Panc1 (cell line): ENCODE data around the gene WDR70. TPM values are rescaled to one million over a fixed set of nuclear protein-coding genes. Genes with fewer than 3 reads are reported as not detected.

ENCODE experiments used
- ATAC-seq: fragments of 200-7000 bp; cut with Tn5 transposase; 2 replicates; pipeline ENCODE4 v1.9.1; 2020; ENCODE audit warnings: mild to moderate bottlenecking, moderate library complexity
- BruUV-seq: library from RNA; stranded (reverse); fragments of 400-500 nt; replicated peaks from 2 replicates; lab custom pipeline; 2021; lab: Mats Ljungman, UMichigan
- CTCF ChIA-PET: fragments of 300-600 bp; sonication (Branson Sonifier 250); formaldehyde crosslinking; loops from one replicate; lab custom pipeline; 2022; ENCODE audit warnings: antibody characterized with exemption; lab: Charles Lee
- POLR2A ChIA-PET: fragments of 300-600 bp; sonication (Branson Sonifier 250); formaldehyde crosslinking; loops from one replicate; lab custom pipeline; 2022; ENCODE audit warnings: antibody characterized with exemption; lab: Charles Lee
- DNase-seq: peaks from one replicate; pipeline ENCODE4 v3.0.0-alpha.2; 2010; ENCODE audit warnings: low read depth, low spot score
- H3K27ac ChIP-seq: 2 replicates; pipeline ENCODE4 v1.5.1; 2011; ENCODE audit warnings: mild to moderate bottlenecking, low read length, inconsistent platforms
- H3K27me3 ChIP-seq: fragments of 200-500 bp; sonication (Bioruptor generic); 2 replicates; pipeline ENCODE4 v1.6.0; 2014; ENCODE audit warnings: low read length, inconsistent platforms; ENCODE audit not compliant: control insufficient read depth, insufficient read depth
- H3K36me3 ChIP-seq: fragments of 200-500 bp; sonication (Bioruptor generic); 2 replicates; pipeline ENCODE4 v1.5.1; 2014; ENCODE audit warnings: inconsistent platforms, mild to moderate bottlenecking, low read length, moderate library complexity; ENCODE audit not compliant: control insufficient read depth, insufficient read depth
- H3K4me1 ChIP-seq: 2 replicates; pipeline ENCODE4 v1.5.1; 2011; ENCODE audit warnings: inconsistent platforms, mild to moderate bottlenecking, low read length, moderate library complexity; ENCODE audit not compliant: control insufficient read depth, insufficient read depth
- H3K4me3 ChIP-seq, 2 experiments: 2 replicates each; pipeline ENCODE4 v1.5.1; 2011 to 2012; ENCODE audit warnings: low read depth in 2 of 2, low read length in 2 of 2, mild to moderate bottlenecking in 2 of 2, inconsistent platforms in 1 of 2, moderate library complexity in 1 of 2
- H3K9me3 ChIP-seq: fragments of 200-500 bp; sonication (Bioruptor generic); 2 replicates; pipeline ENCODE4 v1.5.1; 2014; ENCODE audit warnings: low read depth, mild to moderate bottlenecking, inconsistent platforms, low read length, moderate library complexity; ENCODE audit not compliant: control insufficient read depth, insufficient read depth
- CTCF ChIP-seq: fragments of 450-650 bp; IDR thresholded peaks from 2 replicates; pipeline ENCODE4 v1.5.1; 2017; ENCODE audit warnings: mild to moderate bottlenecking
- POLR2AphosphoS5 ChIP-seq: IDR thresholded peaks from 2 replicates; pipeline ENCODE4 v1.6.1; 2012; ENCODE audit warnings: mild to moderate bottlenecking, low read depth, low read length, moderate library complexity
- REST ChIP-seq, 2 experiments: IDR thresholded peaks; 2 replicates each; pipeline ENCODE4 v1.6.1; 2011 to 2012; ENCODE audit warnings: low read depth in 2 of 2, control low read depth in 1 of 2, low read length in 1 of 2, mild to moderate bottlenecking in 1 of 2, moderate library complexity in 1 of 2; ENCODE audit not compliant: insufficient read depth in 1 of 2
- SIN3A ChIP-seq: IDR thresholded peaks from 2 replicates; pipeline ENCODE4 v1.6.1; 2012; ENCODE audit warnings: low read depth, mild to moderate bottlenecking, low read length, moderate library complexity, borderline replicate concordance; ENCODE audit not compliant: insufficient read depth
- TCF7L2 ChIP-seq: IDR thresholded peaks from 2 replicates; pipeline ENCODE4 v1.6.1; 2011; ENCODE audit warnings: mild to moderate bottlenecking, low read depth, low read length, inconsistent platforms
- in situ Hi-C: cut with HindIII; loops from 2 replicates; pipeline ENCODE4 v1.10.0; 2016; ENCODE audit warnings: low sequenced_read_pairs, low pct_unique_long_range_greater_than_20kb
- intact Hi-C: fragments of 100-400 bp; cut with micrococcal nuclease; formaldehyde crosslinking; loops from one replicate; pipeline ENCODE4 v1.10.0; 2022; ENCODE audit not compliant: unreplicated experiment
- total RNA-seq: library from RNA; stranded (reverse); gene quantifications from one replicate; pipeline ENCODE4 v1.2.1, GENCODE V29; 2021; ENCODE audit not compliant: unreplicated experiment

Gene WDR70
- total RNA-seq, 1 experiment from 2014 or later, result 29.5 TPM

GRCh38 chr5:37770786-37771185 is 391.7 kb downstream of the WDR70 start:
- H3K4me3 ChIP-seq, result no peak overlapping the region
- no peaks in the 10 kb centered on the region for H3K27me3 ChIP-seq
- no peaks in the 10 kb centered on the region for H3K4me1 ChIP-seq
- no peaks in the 10 kb centered on the region for H3K36me3 ChIP-seq
- no peaks in the 10 kb centered on the region for H3K9me3 ChIP-seq
- no TSS peak for BruUV-seq
- ATAC-seq (no peak), DNase-seq (no peak)
- no peak overlapping the region for H3K27ac ChIP-seq
- TF ChIP-seq CTCF (no peak), TCF7L2 (no peak), POLR2AphosphoS5 (no peak), SIN3A (no peak), REST (IDR thresholded peaks at IDR 0.05; ENCODE audit: insufficient read depth in 1 of 2, low read depth in 2 of 2, low read length in 1 of 2) (no peak)
- in situ Hi-C loops (no loop called here), intact Hi-C loops (loop anchor here (10.0 kb wide), 1 partner anchor 414 kb away; no protein-coding TSS in a partner anchor)
- ChIA-PET POLR2A (no interaction called here), CTCF (no interaction called here)

- ATAC-seq, result 0 out of 2 replicates have a peak, but pooled peaks have one; percentile 48
- in situ Hi-C loops, result no loop called here
Measured at GRCh38 chr5:37771203-37771611, 392.1 kb downstream of the WDR70 start.

More at GRCh38 chr5:37771203-37771611, 392.1 kb downstream of the WDR70 start:
- ChIA-PET POLR2A (no interaction called here), CTCF (no interaction called here)
- Histone ChIP-seq H3K27ac (no peak overlapping the region), H3K36me3 (no peaks in the 10 kb centered on the region), H3K4me3 (no peak overlapping the region), H3K27me3 (no peaks in the 10 kb centered on the region), H3K9me3 (no peaks in the 10 kb centered on the region), H3K4me1 (no peaks in the 10 kb centered on the region)
- BruUV-seq, result no TSS peak
- intact Hi-C loops, result loop anchor here (10.0 kb wide), 1 partner anchor 414 kb away; no protein-coding TSS in a partner anchor
- TF ChIP-seq REST (IDR thresholded peaks at IDR 0.05; ENCODE audit: insufficient read depth in 1 of 2, low read depth in 2 of 2, low read length in 1 of 2), result no peak
- TF ChIP-seq POLR2AphosphoS5, result no peak
- no peak for TF ChIP-seq CTCF
- no peak for TF ChIP-seq SIN3A
- DNase-seq, result no peak
